ENCODE data around the gene TRAPPC8.
"Not testable (repeated sequence)": the region's sequence is repeated elsewhere in the genome, so short reads cannot be mapped to it uniquely, and the experiment has no call there.

Gene TRAPPC8

GRCh38 chr18:31952223-31952622 lies 9.3 kb upstream of the TRAPPC8 start:
- Histone ChIP-seq H3K9me3 (ENCODE audit: control insufficient read depth, low read length) (no peaks in the 10 kb centered on the region), H3K27ac (no peak overlapping the region), H3K4me1 (no peaks in the 10 kb centered on the region), H3K9ac (no peak overlapping the region), H3K4me3 (ENCODE audit: low read depth, low read length) (no peak overlapping the region), H3K79me2 (no peaks in the 10 kb centered on the region), H3K4me2 (ENCODE audit: low read length) (no peak overlapping the region), H3K27me3 (ENCODE audit: control insufficient read depth, insufficient read depth, low read length) (no peaks in the 10 kb centered on the region), H3K36me3 (ENCODE audit: control insufficient read depth, insufficient read depth, low read length) (no peaks in the 10 kb centered on the region), H2AFZ (no peak overlapping the region)
- TF ChIP-seq, protein P1, sequence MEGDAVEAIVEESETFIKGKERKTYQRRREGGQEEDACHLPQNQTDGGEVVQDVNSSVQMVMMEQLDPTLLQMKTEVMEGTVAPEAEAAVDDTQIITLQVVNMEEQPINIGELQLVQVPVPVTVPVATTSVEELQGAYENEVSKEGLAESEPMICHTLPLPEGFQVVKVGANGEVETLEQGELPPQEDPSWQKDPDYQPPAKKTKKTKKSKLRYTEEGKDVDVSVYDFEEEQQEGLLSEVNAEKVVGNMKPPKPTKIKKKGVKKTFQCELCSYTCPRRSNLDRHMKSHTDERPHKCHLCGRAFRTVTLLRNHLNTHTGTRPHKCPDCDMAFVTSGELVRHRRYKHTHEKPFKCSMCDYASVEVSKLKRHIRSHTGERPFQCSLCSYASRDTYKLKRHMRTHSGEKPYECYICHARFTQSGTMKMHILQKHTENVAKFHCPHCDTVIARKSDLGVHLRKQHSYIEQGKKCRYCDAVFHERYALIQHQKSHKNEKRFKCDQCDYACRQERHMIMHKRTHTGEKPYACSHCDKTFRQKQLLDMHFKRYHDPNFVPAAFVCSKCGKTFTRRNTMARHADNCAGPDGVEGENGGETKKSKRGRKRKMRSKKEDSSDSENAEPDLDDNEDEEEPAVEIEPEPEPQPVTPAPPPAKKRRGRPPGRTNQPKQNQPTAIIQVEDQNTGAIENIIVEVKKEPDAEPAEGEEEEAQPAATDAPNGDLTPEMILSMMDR (IDR thresholded peaks at IDR 0.05): no peak

GRCh38 chr18:31950583-31950982 lies 7.7 kb upstream of the TRAPPC8 start:
- H3K4me3 ChIP-seq (ENCODE audit: low read depth, low read length): no peak overlapping the region
- H3K4me2 ChIP-seq (ENCODE audit: low read length): no peak overlapping the region
- H3K36me3 ChIP-seq (ENCODE audit: control insufficient read depth, insufficient read depth, low read length): no peaks in the 10 kb centered on the region
- no peaks in the 10 kb centered on the region for H3K4me1 ChIP-seq
- TF ChIP-seq, protein P1 (IDR thresholded peaks at IDR 0.05): no peak
- no peaks in the 10 kb centered on the region for H3K79me2 ChIP-seq
- no peak overlapping the region for H3K27ac ChIP-seq
- no peaks in the 10 kb centered on the region for H3K27me3 ChIP-seq (ENCODE audit: control insufficient read depth, insufficient read depth, low read length)
- no peak overlapping the region for H2AFZ ChIP-seq
- H3K9me3 ChIP-seq (ENCODE audit: control insufficient read depth, low read length): no peaks in the 10 kb centered on the region
- no peak overlapping the region for H3K9ac ChIP-seq

GRCh38 chr18:31948349-31948748 lies 5.4 kb upstream of the TRAPPC8 start:
- not testable (repeated sequence) for H2AFZ ChIP-seq; H3K4me2 ChIP-seq (ENCODE audit: low read length); H3K79me2 ChIP-seq; H3K27ac ChIP-seq; H3K36me3 ChIP-seq (ENCODE audit: control insufficient read depth, insufficient read depth, low read length); H3K9ac ChIP-seq; H3K27me3 ChIP-seq (ENCODE audit: control insufficient read depth, insufficient read depth, low read length); H3K4me1 ChIP-seq; H3K9me3 ChIP-seq (ENCODE audit: control insufficient read depth, low read length); H3K4me3 ChIP-seq (ENCODE audit: low read depth, low read length)

- Histone ChIP-seq H3K79me2 (no peaks in the 10 kb centered on the region), H3K27me3 (ENCODE audit: control insufficient read depth, insufficient read depth, low read length) (no peaks in the 10 kb centered on the region), H3K36me3 (ENCODE audit: control insufficient read depth, insufficient read depth, low read length) (no peaks in the 10 kb centered on the region), H3K9me3 (ENCODE audit: control insufficient read depth, low read length) (no peaks in the 10 kb centered on the region), H3K4me3 (ENCODE audit: low read depth, low read length) (no peak overlapping the region), H2AFZ (no peak overlapping the region), H3K4me2 (ENCODE audit: low read length) (no peak overlapping the region), H3K27ac (no peak overlapping the region), H3K9ac (no peak overlapping the region), H3K4me1 (peaks cover 5% of the 10 kb centered on the region)
- TF ChIP-seq, protein P1 (IDR thresholded peaks at IDR 0.05): no peak
These were observed 3.5 kb upstream of the TRAPPC8 start for GRCh38 chr18:31946305-31947046.

GRCh38 chr18:31943878-31944816 lies 1.2 kb upstream of the TRAPPC8 start:
- Histone ChIP-seq H2AFZ (peak overlapping the region; percentile 76), H3K9ac (no peak overlapping the region), H3K27ac (peak overlapping the region; percentile 71), H3K4me2 (ENCODE audit: low read length) (peak overlapping the region; percentile 85), H3K9me3 (ENCODE audit: control insufficient read depth, low read length) (no peaks in the 10 kb centered on the region), H3K36me3 (ENCODE audit: control insufficient read depth, insufficient read depth, low read length) (no peaks in the 10 kb centered on the region), H3K4me1 (peaks cover 6% of the 10 kb centered on the region), H3K79me2 (peaks cover 19% of the 10 kb centered on the region), H3K4me3 (ENCODE audit: low read depth, low read length) (peak overlapping the region; percentile 86), H3K27me3 (ENCODE audit: control insufficient read depth, insufficient read depth, low read length) (no peaks in the 10 kb centered on the region)
- TF ChIP-seq, protein P1 (IDR thresholded peaks at IDR 0.05): no peak
